Measurements from ENCODE around the gene ADAM11.

ADAM11 gene

DNA sequence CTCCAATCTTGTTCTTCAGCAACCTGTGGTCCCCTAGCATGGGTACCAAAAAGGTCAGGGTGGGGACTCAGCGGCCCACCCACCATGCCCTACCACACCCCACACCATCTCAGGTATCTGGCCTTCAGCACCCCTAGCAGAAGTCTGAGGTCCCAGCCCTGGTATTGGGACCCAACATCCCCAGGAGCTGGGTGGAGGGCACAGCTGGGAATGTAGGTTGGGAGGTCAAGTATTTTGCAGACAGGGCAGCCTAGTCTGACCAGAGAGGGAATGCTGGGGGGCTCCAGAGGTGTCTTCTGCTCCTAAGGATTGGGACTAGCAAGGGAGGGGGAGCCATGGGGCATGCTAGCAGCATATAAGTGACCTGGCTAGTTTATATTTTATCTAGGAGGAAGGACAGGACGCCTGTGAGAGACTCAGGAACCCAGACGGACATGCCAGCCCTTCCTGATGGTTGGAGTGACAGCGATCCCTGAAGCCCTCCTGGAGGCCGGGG, 822 bp upstream of the ADAM11 start:
- DNase-seq (ENCODE audit: low spot score) = no peak

DNA sequence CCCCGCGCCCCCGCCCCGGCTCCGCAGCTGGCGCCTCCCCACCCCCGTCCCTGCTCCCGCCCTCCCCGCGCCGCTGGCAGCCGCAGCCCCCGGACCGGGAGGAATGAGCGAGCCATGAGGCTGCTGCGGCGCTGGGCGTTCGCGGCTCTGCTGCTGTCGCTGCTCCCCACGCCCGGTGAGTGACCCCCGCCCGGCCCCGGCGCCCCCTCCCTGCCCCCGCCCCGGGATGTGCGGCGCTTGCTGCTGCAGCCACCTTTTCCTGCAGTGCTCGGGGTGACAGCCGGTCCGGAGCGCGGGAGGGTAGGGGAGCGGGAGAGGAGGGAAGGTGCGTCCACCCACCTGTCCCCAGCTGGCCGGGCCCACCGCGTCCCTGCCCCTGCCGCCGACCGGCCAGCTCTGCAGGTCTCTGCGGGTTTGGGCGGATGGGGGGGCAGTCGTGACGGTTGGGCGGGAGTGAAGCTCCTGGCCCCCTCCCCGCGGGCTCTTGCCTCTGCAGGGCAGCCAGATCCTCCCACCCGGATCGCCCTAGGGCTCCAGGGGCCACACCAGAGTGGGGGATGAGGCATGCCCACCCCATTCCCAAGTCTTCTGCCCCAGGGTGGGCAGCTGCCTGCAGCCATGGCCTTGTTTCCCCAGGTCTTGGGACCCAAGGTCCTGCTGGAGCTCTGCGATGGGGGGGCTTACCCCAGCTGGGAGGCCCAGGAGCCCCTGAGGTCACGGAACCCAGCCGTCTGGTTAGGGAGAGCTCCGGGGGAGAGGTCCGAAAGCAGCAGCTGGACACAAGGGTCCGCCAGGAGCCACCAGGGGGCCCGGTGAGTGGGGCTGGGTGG, 513 bp downstream of the ADAM11 start:
- DNase-seq (ENCODE audit: low spot score) = peak; percentile 68

DNA sequence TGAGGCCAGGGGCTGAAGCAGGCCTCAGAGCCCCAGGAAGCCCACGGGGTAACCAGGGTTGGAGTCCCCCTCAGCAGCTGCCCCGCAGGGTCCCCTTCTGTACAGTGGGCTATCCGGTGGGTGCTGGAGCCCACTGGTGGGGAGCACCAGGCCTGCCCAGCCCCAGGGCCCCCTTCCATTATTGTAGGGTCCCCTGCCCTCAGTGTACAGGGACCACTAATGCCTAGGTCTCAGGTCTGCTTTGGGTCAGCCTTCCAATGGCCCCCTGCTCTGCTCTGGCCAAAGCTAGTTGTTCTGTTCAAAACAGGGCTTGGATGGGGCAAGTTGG, 1.1 kb downstream of the ADAM11 start:
- no peak for DNase-seq (ENCODE audit: low spot score)

DNA sequence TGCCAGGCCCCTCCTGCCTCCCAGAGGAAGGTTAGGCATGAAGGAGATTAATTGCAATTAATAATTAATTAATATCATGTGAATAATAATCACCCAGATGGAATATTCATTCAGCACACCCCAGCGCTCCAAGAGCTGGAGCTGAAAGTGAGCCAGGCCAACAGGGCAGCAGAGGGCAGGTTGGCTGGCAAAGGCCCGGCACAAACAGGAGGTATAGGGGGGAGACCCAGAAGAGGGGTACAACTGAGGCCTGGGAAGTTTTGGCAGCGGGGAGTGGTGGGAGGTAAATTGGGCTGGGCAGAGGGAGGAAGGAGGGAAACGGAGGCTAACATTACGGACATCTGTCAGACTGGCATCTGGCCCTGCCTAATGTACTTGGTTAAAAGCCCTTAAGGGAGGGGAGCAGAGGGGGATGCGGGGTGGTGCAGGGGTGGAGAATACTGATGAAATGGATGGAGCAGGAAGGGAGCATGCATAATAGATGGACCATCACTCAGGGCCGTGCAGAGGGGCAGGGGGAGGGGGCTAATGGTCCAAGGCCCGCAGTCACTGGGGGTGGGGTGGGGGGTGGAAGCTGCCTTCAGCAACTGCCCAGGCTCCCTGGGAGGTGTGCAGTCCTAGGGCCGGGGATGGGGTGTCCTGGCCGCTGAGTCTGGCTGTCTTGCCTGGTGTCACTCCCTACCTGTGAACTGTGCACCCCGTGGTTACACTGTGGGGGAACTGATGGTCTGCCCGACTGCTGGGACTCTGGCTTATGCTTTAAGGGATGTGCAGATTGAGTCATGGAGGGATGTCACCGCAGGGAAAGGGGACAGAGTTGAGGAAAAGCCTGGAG, 1.9 kb downstream of the ADAM11 start:
- DNase-seq (ENCODE audit: low spot score) = no peak

DNA sequence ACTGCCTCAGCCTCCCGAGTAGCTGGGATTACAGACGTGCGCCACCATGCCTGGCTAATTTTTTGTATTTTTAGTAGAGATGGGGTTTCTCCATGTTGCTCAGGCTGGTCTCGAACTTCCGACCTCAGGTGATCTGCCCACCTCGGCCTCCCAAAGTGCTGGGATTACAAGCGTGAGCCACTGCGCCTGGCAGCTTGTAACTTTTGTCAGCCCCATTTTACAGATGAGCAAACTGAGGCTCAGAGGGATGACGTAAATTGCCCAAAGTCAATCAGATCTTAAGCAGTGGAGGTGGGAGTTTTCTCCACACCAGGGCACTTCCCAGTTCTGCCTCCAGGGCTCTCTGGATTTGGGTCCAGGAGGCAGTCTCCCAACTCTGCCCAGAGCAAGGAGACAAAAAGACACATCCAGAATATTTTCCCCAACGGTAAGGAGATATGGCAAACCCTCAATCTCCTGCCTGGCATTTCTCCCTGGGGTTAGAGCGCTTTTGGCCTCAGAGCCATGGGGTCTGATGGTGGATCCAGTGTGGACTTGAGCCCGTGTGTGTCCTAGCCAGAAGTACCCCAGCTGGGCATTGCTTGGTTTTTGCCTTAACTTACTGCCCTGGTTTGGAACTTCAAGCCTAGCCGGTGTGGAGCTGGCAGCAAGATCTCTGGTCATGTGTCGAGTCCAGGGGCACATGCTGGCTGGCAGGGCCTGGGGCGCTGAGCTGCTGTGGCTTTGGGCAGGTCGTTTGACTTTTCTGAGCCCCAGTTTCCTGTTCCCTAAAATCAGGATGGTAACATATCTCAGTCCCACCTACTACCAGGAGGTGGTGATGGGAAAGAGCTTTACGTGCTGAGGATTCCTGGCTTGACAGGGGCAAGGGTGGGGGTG, 3.4 kb downstream of the ADAM11 start:
- DNase-seq (ENCODE audit: low spot score) = no peak

DNA sequence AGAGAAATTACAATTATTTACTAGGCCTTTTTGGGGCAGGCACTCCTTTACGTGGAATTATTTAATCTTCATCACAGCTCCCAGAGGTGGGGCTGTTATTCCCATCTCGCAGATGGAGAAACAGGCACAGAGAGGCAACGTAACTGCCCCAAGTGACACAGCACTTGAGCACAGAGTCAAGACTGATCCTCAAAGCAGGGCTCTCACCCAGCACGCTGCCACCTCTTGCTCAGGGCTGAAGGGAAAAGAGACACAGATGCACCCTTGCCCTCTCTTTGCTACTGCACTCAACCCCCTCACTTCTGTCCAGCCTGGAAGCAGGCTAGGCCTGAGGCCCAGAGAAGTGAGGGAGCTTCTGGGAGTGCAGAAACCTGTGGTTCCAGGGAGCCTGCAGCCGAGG, 4.4 kb downstream of the ADAM11 start:
- no peak for DNase-seq (ENCODE audit: low spot score)

DNA sequence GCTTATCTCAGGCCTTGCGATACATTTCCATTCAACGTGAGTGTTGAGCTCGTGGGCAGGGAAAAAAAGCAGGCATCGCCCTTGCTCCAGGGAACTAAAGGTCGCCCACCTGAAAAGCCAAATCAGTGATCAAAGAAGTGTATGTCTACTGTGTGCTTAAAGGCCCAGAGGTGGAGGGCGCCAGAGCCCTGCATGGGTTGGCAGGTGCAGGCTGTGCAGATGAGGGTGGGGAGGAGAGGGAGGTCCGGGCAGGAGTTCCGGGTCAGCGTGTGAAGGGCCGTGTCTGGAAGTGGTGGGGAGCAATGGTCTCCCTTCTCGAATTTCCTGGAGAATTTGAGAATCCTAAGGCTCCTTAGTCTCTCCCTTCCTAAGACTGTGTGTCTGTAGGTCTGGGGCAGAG, 7.2 kb downstream of the ADAM11 start:
- DNase-seq (ENCODE audit: low spot score) = no peak

DNA sequence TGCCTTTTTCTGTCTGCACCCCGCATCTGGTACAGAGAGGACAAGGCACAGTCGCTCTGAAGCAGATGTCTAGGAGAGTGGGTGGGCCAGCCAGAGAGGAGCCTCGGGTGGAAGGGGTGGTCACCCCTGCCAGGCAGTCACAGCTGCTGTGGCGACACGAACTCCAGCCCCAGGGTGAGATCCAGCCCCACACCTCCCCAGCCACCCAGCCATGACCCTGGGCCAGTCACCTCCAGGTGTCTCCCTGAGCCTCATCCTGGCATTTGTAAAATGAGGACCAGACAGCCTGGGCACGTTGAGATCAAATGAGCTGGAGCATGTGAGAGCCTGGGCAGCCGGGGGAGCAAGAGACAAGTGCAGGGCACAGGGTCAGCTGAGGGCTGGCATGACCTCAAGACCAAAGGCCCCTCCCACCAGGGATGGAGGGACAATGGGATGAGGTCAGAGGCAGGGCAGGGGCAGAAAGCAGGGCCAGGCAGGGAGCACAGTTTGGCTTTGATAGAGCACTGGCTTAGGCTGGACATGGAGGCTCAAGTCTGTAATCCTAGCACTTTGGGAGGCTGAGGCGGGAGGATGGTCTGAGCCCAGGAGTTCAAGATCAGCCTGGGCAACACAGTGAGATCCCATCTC, 7.7 kb downstream of the ADAM11 start:
- DNase-seq (ENCODE audit: low spot score) = no peak

DNA sequence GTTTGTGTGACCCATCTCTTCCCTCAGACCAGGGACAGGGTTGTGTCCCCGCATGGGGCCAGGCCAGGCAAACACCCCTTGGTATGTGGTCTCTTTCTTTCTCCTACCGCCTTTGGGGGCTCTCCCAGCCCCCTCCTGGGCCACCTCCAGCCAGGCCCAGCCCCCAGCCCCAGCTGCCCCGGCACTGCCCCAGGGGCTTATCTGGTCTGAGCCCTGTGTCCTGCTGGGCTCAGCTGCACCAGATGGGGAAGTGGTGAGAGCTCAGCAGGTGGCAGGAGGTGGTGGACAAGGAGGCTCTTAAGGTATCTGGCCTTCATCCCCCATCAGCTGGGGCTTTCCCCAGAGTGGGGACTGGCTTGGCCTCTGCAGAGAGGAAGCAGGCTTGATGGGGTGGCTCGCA, 8.7 kb downstream of the ADAM11 start:
- no peak for DNase-seq (ENCODE audit: low spot score)

DNA sequence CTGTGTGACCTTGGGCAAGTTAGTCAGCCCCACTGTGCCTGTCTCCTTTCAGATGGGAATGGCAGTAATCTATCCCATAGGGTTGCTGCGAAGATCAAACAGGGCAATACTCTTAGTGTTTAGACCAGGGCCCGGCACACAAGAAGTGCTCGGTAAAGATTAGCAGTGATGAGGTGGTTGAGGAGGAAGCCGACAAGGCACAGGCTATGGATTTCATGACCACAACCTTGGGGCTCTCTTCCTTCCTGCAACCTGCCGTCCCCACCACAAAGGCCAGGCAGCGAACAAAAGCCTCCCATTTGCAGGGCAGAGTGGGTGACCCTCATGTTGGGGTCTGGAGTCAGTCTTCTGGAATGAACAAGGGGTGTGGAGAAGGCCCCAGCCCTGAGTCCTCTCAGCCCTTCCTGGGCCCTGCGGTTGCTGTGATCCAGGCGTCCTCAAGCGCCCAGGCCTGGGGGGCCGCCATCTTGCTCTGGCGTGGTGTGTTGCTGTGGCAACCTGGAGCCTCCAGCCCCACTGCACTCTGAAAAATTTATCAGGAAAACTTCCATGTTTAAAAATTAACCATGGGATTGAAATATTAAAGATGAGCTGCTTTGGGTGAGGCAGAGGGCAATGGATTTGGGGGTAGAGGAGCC, 9.8 kb downstream of the ADAM11 start:
- DNase-seq (ENCODE audit: low spot score) = no peak

DNA sequence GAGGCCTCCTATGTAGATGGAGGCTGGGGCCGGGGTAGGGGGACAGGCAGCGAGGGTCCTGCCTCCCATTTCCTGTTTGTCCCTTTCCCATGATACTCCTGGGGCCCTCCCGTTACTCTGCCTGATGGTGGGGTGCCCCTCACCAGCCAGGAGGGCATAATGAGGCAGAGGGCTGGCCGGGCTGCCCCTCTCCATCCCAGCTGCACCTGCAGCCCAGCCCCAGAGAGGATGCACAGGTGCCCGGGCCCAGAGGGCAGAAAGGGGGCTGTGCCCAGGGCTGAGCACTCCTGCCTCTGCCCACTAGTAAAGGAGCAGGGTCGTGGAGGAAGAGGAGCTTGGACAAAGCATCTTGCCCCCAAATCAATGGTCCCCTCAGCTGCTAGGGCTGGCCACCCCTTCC, 10.4 kb downstream of the ADAM11 start:
- DNase-seq (ENCODE audit: low spot score) = no peak

DNA sequence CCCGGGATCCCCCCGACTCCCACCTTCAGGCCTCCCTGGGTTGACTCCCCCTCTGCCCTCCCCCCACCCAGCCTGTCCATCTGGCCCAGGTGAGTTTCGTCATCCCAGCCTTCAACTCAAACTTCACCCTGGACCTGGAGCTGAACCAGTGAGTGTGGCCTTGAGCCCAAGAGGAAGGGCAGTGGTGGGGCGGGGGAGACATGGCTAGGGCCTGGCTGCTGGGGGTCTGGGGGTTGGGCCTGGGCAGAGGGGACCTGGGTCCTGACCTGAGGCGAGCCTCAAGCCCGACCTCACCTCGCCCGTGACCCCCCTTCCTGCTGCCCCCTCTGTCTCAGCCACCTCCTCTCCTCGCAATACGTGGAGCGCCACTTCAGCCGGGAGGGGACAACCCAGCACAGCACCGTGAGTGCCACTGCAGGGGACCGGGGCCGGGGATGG, 10.9 kb downstream of the ADAM11 start:
- no peak for DNase-seq (ENCODE audit: low spot score)

DNA sequence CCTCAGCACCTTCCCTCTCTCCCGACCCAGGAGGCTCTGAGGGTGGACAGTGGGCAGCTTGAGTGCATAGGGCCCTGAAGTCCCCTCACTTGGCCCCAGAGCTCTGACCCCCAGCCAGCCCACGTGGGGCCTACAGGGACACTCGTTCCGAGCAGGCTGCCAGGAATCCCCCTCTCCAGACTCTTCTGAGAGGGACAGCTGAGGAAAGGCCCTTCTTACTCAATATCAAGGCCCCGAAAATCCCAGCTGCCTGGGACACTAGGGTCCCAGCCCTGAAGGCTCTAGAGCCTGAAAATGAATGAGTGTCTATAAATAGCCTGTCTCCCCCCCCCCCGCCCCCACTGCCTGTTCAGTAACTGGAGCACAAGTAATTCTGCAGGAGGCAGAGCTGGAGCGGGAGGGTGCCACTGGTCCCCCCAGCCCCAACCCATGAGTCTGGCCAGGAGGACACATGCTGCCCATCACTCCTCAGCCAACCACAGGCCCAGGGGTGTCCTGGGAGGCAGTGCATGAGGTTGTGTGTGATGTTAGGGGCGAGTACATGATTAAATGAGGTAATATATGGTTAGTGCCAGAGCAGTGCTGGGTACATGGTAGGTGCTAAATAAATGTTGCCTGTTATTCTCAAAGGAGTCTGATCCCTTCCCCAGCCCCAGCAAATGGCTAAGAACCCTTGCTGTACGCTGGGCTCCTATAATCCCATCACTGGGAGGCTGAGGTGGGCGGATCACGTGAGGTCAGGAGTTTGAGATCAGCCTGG, 11.6 kb downstream of the ADAM11 start:
- DNase-seq (ENCODE audit: low spot score) = no peak

DNA sequence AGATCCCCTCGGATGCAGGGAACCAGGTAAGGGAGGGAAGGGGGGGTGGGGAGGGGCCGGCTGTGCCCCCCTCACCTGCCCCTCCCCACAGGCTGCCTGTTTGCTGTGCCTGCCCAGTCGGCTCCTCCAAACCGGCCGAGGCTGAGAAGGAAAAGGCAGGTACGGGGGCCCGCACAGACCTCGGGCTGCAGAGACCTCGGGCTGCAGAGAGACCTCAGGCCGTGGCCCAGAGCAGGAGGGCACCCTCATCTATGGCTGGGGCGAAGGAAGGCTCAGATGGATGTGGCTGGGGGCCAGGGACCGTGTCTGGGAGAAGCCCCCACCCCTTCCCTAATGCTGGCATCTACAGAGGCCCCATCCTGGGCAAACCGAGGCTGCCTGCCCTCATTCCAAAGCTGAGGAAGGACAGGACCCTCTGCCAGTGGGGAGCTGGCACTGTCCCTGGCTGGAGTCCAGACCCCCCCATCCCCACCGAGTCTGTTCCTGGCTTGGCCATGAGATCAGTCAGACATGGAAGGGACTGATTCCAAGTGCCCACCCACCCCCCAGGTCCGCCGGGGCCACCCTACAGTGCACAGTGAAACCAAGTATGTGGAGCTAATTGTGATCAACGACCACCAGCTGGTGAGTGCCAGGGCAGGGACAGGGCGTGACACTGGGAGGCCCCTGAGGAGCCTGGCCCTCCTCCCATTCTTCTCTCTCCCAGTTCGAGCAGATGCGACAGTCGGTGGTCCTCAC, 13.7 kb downstream of the ADAM11 start:
- no peak for DNase-seq (ENCODE audit: low spot score)

DNA sequence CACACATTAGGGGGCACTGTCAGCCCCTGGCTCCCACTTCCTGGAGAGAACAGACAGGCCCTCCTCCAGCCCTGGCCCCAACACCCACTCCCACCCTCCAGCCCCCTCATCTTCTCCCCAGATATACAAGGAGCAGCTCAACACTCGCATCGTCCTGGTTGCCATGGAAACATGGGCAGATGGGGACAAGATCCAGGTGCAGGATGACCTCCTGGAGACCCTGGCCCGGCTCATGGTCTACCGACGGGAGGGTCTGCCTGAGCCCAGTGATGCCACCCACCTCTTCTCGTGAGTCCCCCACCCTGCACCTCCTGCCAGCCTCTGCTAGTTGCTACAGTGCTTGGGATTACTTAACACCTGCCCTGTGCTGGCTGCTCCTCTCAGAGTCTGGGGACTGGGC, 14.4 kb downstream of the ADAM11 start:
- DNase-seq (ENCODE audit: low spot score) = no peak

DNA sequence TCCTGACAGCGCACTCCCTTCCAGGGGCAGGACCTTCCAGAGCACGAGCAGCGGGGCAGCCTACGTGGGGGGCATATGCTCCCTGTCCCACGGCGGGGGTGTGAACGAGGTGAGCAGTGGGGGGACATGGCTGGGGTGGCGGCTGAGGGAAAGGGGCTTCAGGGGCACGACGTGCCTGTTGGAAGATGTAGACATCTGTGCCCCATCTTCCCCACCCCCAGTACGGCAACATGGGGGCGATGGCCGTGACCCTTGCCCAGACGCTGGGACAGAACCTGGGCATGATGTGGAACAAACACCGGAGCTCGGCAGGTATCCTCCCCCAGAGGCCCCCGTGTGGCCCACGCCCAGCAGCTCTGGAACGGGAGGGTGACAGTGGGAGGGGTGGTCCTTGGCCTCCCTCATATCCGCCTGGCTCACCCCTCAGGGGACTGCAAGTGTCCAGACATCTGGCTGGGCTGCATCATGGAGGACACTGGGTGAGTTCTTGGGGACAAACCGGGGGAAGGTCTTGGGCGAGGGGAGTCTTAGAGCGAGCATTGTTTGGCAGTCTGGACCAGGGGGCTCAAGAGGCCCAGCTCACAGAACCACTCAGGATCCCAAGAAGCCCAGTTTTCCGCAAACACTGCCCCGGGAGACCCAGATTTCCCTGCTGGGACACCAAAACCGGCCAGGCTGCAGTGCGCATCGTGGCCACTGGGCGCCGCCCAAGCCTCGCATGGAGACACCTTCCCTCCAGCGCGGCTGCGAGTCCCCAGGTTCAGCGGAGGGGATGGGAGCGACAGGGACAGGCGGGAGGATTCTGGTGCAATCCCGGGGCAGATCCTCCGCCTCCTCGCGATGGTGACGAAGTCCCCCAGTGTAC, 15.7 kb downstream of the ADAM11 start:
- DNase-seq (ENCODE audit: low spot score) = peak; percentile 97

DNA sequence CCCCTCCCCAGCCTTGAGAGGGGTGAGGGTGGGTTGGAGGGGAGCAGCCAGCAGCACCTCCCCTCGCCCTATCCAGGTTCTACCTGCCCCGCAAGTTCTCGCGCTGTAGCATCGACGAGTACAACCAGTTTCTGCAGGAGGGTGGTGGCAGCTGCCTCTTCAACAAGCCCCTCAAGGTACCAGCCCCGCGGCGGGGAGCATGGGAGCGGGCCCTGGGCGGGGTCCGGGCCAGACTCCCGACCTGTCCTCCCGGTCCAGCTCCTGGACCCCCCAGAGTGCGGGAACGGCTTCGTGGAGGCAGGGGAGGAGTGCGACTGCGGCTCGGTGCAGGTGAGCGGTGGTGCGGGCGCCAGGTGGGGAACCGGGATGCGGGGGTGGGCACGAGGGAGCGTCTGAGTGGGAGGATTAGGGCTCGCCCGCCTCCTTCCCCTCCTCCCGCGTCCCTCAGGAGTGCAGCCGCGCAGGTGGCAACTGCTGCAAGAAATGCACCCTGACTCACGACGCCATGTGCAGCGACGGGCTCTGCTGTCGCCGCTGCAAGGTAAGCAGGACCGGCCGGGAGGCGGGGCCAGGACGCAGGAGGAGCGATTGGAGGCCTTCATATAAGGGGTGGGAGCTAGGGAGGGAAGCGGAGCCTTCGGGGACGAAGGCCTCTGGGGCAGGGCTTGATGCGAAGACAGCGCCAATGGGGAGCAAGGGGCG, 16.5 kb downstream of the ADAM11 start:
- peak; percentile 99 for DNase-seq (ENCODE audit: low spot score)

All from hepatic stellate cell (primary cell).